ENCODE measurements around the gene E2F8.
"Not testable (repeated sequence)": the region's sequence is repeated elsewhere in the genome, so short reads cannot be mapped to it uniquely, and the experiment has no call there.

Gene E2F8, protein sequence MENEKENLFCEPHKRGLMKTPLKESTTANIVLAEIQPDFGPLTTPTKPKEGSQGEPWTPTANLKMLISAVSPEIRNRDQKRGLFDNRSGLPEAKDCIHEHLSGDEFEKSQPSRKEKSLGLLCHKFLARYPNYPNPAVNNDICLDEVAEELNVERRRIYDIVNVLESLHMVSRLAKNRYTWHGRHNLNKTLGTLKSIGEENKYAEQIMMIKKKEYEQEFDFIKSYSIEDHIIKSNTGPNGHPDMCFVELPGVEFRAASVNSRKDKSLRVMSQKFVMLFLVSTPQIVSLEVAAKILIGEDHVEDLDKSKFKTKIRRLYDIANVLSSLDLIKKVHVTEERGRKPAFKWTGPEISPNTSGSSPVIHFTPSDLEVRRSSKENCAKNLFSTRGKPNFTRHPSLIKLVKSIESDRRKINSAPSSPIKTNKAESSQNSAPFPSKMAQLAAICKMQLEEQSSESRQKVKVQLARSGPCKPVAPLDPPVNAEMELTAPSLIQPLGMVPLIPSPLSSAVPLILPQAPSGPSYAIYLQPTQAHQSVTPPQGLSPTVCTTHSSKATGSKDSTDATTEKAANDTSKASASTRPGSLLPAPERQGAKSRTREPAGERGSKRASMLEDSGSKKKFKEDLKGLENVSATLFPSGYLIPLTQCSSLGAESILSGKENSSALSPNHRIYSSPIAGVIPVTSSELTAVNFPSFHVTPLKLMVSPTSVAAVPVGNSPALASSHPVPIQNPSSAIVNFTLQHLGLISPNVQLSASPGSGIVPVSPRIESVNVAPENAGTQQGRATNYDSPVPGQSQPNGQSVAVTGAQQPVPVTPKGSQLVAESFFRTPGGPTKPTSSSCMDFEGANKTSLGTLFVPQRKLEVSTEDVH
- total RNA-seq, result 0 to 1.4 reads per million in 2 donors

DNA sequence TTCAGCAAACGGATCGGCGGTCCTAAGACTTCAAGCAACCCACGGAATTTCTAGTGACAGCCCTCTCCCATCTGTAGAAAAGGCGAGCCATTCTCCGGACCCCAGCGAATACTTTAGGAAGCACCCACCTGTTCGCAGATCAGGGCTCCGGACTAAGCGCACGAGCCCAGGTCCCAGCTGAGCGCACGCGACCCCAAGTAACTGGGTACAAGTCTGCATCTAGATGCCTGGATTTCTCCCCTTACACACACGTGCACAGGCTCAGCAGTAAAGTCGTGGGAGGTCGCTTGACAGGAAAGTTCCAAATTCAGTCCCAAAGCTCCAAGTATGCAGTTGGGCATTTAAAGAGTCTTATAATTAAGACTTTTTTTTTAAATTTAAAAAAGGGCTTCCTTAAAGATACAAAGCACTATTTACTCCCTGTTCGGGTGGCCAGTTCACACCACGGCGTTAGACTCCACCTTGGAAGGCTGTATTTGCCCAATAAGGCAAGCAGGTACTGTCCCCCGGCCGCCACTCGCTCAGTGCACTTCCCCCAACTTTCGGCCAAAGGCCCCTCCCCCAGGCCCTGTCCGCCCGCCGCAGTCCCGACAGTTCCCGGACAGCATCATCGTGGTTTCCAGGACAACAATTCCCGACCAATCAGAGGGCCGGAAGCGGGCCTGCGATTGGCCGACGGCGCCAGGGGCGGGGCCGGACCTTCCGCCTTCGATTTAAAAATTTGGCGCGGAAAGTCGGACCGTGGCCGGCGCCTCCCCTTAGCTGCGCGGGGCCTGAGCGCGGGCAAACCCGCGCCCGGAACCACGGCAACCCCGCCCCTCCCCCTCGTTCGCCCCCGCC lies at the start of gene E2F8:
Gene E2F8 (minus strand): TSS at position 526 of the 840 bp plus-strand sequence. CDS start 824 bp downstream, outside the sequence.
- DNase-seq, result peak; percentile 63 to 94 (median 75)

DNA sequence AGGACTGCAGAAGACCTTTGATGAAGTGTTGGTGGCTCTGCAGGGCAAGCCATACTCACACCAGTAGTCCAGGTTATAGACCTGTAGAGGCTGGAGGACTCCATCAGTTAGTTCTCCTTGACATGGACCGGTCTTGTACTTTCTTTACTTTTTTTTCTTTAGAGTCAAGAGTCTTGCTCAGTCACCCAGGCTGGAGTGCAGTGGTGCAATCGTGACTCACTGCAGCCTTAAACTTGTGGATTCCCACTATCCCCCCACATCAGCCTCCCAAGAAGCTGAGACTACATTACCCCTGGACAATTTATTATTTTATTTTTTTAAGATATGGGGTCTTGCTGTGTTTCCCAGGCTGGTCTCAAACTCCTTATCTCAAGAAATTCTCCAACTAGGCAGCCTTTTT lies 49.6 kb upstream of the E2F8 start:
- no peak for DNase-seq

DNA sequence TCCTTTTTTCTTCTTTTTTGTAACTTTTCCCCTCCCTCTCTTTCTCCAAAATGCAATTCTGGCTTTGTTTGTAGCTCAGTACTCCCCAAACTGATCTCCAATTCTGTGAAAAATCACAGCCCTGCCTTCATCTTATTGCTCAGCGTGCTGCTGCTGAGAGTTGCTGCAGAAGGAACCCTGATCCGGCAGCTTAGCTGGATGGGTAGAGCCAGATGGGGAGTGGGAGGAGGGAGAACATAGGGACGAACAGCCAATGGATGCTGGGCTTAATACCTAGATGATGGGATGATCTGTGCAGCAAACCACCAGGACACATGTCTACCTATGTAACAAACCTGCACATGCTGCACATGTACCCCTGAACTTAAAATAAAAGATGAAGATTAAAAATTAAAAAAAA lies 47.5 kb upstream of the E2F8 start:
- DNase-seq, result no peak

DNA sequence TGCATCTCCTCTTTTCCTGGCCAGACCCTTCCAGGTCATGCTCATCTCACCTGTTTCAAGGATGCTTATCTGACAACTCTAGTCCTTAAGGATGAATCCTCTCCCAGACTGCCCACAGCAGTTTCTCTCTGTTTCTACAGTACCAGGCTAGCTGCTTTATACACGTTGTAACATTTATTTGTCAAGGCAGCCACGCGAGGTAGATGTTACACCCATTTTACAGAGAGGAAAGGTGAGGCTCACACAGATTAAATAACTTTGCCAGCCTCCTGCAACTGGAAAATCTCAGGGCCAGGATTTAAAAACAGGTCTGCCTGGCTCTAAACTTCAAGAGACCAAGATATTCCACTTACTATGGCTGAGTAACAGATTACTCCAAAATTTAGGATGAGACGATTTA lies 45.7 kb upstream of the E2F8 start:
- no peak for DNase-seq

DNA sequence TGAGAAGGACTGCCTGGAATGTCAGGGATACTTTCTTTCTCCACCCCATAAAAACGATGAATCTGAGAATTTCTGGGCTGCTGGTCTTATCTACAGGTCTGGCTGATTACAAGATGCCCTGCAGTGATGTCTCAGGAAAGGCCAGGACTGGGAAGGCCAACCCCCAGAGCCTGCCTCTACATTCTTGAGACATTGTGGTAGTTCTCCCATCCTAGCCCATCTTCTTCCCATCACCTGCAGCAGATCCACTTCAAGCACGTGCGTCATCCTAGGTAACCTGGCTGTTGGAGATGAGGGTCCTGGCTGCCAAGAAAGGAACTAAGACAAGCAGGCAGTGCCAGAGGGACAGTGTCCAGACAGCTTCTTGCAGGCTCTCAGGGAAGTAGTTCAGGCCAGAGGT lies 44.1 kb upstream of the E2F8 start:
- DNase-seq, result no peak

DNA sequence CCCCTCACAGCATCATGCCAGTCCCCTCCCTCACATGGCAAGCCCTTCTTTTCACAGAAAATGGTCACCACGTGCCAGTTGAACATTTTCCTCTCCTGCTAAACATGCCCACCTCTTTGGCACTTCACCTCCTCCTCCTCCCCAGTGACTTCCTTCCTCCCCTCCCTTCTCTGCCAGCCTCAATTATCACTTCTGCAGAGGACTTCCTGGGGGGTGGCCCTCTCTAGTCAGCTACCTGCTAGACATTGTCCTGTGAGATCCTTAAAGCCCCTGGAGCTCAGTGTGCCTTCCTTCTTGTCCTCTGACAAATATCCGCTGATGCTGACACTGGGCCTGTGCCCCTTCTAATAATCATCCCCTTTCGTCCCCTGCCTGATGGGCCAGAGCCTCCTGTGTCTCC lies 43.2 kb upstream of the E2F8 start:
- peak in 1 of 5 experiments; percentile 25 for DNase-seq

DNA sequence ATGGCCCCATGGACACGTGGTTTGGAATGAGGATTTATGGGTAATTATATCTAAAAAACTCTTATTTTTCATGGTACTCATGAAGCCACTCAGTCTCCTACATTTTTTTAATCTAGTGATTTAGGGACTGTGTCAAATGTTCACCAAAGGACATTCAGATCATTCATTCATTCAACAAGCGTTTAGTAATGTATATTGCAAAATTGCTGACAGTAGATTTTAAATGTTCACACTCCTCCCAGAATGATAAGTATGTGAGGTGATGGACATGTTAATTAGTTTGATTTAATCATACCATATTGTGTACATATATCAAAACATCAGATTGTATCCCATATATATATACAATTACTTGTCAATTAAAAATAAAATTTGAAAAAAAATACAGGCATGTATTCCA lies 40.8 kb upstream of the E2F8 start:
- no peak for DNase-seq

DNA sequence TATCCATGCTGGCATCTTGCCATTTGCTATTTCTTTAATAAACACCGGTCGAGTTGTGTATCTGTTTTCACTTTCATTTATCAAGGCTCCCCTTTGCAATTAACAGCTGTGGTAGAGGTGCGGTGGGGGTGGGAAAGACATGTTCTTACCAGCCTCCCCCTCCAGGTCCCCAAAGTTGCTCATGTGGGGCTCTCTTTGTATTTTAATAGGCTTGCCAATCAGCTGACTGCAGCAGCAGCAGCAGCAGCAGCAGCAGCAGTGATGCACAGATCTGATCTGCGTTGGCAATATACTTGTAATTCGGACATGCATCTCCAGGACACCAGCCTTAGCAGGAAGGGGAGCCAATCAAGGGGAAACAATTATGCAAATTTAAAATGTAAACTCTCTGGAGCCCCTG lies 40.3 kb upstream of the E2F8 start:
- DNase-seq, result peak in 2 of 5 experiments; percentile 18 to 51

DNA sequence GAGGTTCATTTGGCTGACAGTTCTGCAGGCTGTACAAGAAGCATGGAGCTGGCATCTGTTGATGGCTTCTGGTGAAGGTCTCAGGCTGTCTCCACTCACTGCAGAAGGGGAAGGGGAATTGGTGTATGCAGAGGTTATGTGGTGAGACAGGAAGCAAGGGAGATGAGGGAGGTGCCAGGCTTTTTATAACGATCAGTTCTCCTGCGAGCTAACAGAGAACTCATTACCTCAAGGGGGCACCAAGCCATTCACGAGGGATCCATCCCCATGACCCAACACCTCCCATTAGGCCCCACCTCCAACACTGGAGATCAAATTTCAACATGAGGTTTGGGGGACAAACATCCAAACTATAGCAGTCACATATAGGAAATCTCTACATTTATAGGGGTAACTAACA lies 38.7 kb upstream of the E2F8 start:
- no peak for DNase-seq

DNA sequence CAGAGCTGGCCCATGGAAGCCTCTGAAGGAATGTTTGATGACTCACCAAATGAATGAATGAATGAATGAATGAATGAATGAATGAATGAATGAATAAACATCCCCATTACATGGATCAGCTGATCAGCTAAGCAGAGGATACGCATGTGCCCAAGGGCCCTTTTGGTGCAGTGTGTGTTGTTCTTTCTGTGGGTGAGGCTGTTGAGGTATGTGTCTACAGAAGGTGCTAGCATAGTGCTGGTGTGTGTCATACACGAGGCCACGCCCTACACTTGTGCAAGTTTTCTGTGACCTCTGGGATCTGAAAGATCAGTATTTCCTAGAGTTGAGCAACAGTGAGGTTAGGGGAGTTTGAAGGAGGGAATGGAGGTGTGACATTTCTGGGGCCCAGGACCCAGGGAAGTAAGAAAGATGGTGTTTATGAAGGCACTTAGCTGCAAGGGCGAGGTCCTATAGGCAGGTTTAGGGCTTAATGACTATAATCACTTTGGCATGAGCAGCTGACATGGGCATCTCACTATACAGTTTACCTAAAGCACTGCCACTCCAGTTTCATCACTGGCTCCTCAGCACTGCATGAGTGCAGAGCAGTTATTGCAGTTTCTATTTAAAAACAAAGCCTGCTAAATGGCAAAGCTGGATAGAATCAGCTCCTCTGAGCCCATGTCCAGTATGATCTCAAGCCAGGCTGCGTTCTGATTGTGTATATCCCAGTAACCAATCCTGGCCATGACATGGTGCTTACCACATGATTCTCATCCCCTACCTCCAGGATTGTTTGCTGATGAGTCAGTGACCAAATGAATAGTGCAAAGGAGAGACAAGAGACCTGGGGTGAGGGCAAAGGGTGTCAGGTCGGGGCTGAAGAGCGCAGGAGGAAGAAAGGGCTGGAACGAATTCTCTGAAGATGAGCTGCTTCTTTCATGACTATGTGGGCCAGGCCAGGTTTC lies 36.4 kb upstream of the E2F8 start:
- DNase-seq, result no peak

DNA sequence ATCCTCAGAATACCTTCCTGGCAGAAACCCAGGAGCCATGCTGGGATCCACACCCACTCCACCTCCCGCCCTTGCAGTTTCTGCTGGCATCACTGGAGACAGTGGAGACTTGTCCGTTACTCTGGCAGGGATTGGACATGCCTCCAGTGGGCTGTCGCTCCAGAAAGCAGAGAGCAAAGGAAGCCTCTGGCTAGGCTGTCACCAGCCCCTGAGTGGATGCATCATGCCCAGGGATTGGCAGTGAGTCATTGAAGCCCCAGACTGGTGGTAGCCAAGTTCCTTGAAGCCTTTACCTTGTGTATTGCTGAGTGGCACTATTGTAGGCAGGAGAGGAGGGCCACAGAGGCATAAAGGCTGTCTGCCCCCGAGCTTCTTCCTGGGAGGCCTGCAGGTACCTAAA lies 34.8 kb upstream of the E2F8 start:
- no peak for DNase-seq

DNA sequence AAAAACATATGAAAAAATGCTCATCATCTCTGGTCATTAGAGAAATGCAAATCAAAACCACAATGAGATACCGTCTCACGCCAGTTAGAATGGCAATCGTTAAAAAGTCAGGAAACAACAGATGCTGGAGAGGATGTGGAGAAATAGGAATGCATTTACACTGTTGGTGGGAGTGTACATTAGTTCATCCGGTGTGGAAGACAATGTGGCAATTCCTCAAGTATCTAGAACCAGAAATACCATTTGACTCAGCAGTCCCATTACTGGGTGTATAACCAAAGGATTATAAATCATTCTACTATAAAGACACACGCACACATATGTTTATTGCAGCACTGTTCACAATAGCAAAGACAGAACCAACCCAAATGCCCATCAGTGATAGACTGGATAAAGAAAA lies 32.5 kb upstream of the E2F8 start:
- DNase-seq, result not testable (repeated sequence)

DNA sequence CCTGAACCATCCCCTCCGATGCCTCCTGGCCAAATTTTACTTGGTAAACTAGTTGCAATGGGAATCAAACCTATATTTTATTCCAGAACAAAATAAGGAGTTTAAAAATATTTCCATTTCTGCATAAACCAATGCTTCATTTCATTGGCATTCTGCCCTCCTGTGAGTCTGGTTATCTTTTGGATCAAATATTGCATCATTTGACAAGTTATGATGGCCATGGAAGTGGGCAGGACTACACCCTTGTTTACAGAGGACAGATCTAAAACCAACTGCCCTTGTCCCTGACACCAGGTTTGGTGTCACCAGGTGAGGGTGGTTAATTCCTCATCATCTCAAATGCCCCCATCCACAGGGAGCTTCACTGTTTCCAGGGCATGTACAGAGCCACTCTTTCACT lies 28.2 kb upstream of the E2F8 start:
- DNase-seq, result no peak

DNA sequence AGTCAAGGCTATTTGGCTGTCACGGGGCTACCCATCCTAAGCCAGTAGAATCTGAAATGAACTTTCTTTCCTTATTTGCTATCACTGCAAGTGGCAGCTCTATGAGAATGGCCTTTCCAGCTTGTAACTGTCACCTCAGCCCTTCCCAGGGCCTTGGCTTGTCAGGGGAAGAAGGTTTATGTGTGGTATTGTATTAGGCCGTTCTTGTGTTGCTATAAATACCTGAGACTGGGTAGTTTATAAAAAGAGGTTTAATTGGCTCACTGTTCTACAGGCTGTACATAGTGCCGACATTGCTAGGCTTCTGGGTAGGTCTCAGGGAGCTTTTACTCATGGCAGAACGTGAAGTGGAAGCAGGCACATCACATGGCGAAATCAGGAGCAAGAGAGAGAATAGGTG lies 26.8 kb upstream of the E2F8 start:
- DNase-seq, result no peak

DNA sequence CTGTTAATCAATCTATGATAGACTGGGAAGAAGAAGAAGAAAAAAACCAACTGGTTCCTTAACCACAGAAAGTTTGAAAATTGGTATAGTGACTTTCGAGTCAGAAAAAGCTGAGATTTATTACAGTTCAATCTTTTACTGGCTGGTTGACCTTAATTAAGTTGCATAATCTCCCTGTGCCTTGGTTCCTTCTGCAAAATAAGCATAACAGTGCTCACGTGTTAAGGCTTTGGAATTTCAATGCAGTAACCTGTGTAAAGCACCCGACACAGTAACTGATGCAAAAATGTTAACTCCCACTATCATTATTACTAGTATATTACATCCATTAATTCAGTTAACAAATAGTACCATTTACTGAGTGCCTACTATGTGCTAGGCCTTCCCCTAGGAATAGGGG lies 22.6 kb upstream of the E2F8 start:
- DNase-seq, result no peak

DNA sequence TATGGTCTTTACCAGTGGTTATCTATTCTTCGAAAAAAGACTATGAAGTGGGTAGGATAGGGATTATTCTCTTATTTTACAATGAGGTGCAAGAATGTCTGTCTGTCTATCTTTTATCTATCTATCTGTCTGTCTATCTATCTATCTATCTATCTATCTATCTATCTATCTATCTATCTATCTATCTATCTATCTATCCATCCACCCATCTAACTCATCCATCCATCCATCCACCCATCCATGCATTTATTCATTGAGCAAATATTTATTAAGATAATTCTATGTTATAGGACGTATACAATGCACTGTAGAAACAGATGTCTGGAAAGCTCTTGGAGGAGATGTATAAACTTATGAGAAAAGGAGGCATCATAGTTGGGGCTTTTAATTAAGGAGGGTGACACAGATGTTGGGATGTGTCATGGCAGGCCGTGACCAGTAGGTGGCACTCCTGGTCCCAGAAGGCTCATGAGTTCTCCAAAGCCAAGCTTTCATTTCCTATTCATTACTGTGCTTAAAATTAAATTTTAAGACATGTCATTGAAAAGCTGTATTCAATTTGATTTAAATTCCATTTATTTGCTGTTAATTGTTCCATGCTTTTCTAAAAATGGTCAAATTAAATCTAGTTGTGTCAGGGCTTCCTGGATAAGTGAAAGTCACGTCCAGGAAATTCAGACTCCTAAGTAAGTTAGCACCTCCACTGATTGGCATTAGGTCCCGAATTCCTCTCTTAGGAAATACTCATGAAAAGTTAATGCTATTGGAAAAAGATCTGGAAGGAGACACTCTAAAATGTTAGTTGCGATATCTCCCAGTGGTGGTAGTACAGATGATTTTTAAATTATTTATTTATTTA lies 19.0 kb upstream of the E2F8 start:
- peak in 4 of 5 experiments; percentile 25 to 60 (median 46) for DNase-seq

DNA sequence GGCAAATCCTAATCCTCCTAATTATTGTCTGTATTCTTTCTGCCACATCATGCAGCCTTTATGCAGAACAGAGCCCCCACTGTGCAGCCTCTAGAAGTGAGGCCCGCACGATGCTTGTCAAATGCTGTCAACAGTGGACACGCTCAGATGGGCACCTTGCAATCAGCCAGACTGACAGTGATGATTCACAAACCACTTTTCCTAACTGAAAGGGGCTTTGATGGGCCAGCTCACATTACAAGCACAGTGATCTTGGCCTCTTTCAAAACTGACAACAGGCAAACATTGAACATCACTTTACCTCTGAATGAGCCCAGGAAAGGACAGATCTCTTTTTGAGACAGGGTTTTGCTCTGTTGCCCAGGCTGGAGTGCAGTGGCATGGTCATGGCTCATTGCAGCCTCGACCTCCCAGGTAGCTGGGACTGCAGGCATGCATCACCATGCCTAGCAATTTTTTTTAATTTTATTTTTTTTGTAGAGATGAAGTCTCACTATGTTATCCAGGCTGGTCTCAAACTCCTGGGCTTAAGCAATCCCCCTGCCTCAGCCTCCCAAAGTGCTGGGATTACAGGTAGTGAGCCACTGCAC lies 18.0 kb upstream of the E2F8 start:
- DNase-seq, result no peak

DNA sequence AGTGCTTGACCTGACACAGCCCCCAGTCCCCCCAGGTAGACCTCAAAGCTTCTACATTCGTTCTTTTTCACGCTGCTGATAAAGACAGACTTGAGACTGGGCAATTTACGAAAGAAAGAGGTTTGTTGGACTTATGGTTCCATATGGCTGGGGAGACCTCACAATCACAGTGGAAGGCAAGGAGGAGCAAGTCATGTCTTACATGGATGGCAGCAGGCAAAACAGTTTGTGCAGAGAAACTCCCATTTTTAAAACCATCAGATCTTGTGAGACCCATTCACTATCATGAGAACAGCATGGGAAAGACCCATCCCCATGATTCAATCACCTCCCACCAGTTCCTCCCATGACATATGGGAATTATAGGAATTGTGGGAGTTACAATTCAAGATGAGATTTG lies 13.7 kb upstream of the E2F8 start:
- not testable (repeated sequence) for DNase-seq

DNA sequence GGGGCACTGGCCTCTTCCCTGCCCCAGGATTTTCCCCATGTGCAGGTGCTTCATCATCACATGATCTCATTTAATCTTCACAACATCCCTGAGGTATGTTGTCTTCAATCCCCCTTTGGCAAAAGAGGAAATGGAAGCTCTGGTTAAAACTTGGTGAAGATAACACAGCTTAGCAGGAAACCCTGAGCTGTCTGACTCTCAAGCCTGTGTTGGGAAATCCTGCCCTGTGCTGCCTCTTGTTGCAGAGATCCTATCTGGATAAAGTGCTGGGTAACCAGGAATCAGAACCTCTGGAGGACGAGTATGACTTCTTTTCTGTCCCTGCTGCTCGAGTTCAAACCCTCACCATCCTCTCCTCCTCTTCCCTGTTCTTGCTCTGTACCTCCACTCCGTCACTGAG lies 13.1 kb upstream of the E2F8 start:
- DNase-seq, result no peak

DNA sequence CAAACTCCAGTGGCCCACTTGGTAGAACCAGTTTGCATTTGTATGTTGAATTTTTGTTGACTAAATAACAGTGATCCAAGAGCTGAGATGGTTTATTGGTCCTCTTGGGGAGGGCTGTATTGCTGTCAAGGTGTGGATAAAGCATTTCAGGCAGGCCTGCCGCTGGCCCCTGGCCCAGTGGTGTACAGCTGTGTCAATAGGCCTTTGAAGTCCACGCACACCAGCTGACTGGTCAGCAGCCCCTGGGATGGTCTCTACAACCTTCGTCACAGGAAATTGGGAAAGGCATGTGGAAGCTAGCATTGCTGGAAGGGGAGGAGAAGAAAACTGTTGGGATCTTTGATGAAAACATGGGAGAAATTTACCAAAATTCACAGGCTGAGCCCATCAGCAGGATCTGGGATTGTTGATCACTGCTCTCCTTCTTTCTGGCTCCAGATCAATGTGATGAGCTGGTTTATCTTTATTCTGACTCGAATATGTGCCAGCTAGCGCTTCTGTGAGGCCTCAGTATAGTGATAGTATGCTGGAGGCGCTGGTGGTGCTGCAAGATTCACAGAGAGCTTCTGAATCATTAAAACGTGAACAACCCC lies 12.5 kb upstream of the E2F8 start:
- DNase-seq, result no peak

All from T-helper 2 cell (primary cell).